Activated T-helper 2 cell treated with anti-CD3 and anti-CD28 coated beads, Interferon-gamma antibody, Interleukin-2, Interleukin-4, amounts not matched to agents 10 μg/mL and 5 μg/mL and 100 μg/mL, durations not matched to agents 14 hours and 24 hours and 36 hours (primary cell): ENCODE measurements around the gene CNTNAP2. TPM values are rescaled to one million over a fixed set of nuclear protein-coding genes. Genes with fewer than 3 reads are reported as not detected.

Experiments
- DNase-seq: peaks from one replicate; pipeline ENCODE4 v3.0.0; 2021; ENCODE audit warnings: low spot score
- H3K27ac Mint-ChIP-seq: one replicate; pipeline ENCODE4 v1.8.0; 2021; ENCODE audit warnings: mixed read lengths
- H3K27me3 Mint-ChIP-seq: one replicate; pipeline ENCODE4 v1.8.0; 2021; ENCODE audit warnings: low read depth, mixed read lengths
- H3K36me3 Mint-ChIP-seq: one replicate; pipeline ENCODE4 v1.8.0; 2021; ENCODE audit warnings: low read depth, mixed read lengths
- H3K4me1 Mint-ChIP-seq: one replicate; pipeline ENCODE4 v1.8.0; 2021; ENCODE audit warnings: low read depth, mixed read lengths
- H3K4me3 Mint-ChIP-seq: one replicate; pipeline ENCODE4 v1.8.0; 2021; ENCODE audit warnings: low read depth, mild to moderate bottlenecking, moderate library complexity, mixed read lengths
- H3K9me3 Mint-ChIP-seq: one replicate; pipeline ENCODE4 v1.8.0; 2021; ENCODE audit warnings: mixed read lengths
- intact Hi-C: fragments of 100-400 bp; cut with micrococcal nuclease; formaldehyde crosslinking; loops from one replicate; pipeline ENCODE4 v1.15.1; 2023
- total RNA-seq: library from RNA; stranded (reverse); gene quantifications from 2 replicates; pipeline ENCODE4 v1.2.3, GENCODE V29; 2022

CNTNAP2 gene
- total RNA-seq, 1 donor from 2014 or later, result not detected

- no peaks in the 10 kb centered on the region for H3K4me1 Mint-ChIP-seq
- intact Hi-C loops, result no loop called here
- H3K27me3 Mint-ChIP-seq, result no peaks in the 10 kb centered on the region
- H3K4me3 Mint-ChIP-seq, result no peak overlapping the region
- no peak for DNase-seq
- H3K36me3 Mint-ChIP-seq, result no peaks in the 10 kb centered on the region
- no peak overlapping the region for H3K27ac Mint-ChIP-seq
- H3K9me3 Mint-ChIP-seq, result peaks cover 20% of the 10 kb centered on the region
Measured at GRCh38 chr7:146701166-146701565, 584.6 kb downstream of the CNTNAP2 start.

GRCh38 chr7:146702898-146703297 is 586.3 kb downstream of the CNTNAP2 start:
- no peaks in the 10 kb centered on the region for H3K4me1 Mint-ChIP-seq
- no peak overlapping the region for H3K27ac Mint-ChIP-seq
- no peak overlapping the region for H3K4me3 Mint-ChIP-seq
- H3K27me3 Mint-ChIP-seq, result no peaks in the 10 kb centered on the region
- intact Hi-C loops, result no loop called here
- H3K9me3 Mint-ChIP-seq, result peaks cover 23% of the 10 kb centered on the region
- no peaks in the 10 kb centered on the region for H3K36me3 Mint-ChIP-seq
- DNase-seq, result no peak

- Mint-ChIP-seq H3K4me3 (no peak overlapping the region), H3K27me3 (no peaks in the 10 kb centered on the region), H3K9me3 (peaks cover 30% of the 10 kb centered on the region), H3K27ac (no peak overlapping the region), H3K4me1 (no peaks in the 10 kb centered on the region), H3K36me3 (no peaks in the 10 kb centered on the region)
- intact Hi-C loops, result no loop called here
- DNase-seq, result no peak
Measured at GRCh38 chr7:146709451-146710027, 592.9 kb downstream of the CNTNAP2 start.

- DNase-seq, result no peak
- Mint-ChIP-seq H3K27ac (no peak overlapping the region), H3K36me3 (no peaks in the 10 kb centered on the region), H3K27me3 (no peaks in the 10 kb centered on the region), H3K4me1 (no peaks in the 10 kb centered on the region), H3K4me3 (no peak overlapping the region), H3K9me3 (peaks cover 14% of the 10 kb centered on the region)
- intact Hi-C loops, result no loop called here
Measured at GRCh38 chr7:146713205-146713604, 596.6 kb downstream of the CNTNAP2 start.

- Mint-ChIP-seq H3K9me3 (peaks cover 12% of the 10 kb centered on the region), H3K36me3 (no peaks in the 10 kb centered on the region), H3K4me1 (no peaks in the 10 kb centered on the region), H3K27ac (no peak overlapping the region), H3K4me3 (no peak overlapping the region), H3K27me3 (no peaks in the 10 kb centered on the region)
- intact Hi-C loops, result no loop called here
- DNase-seq, result no peak
Measured at GRCh38 chr7:146713934-146714333, 597.3 kb downstream of the CNTNAP2 start.

- Mint-ChIP-seq H3K4me3 (no peak overlapping the region), H3K27me3 (no peaks in the 10 kb centered on the region), H3K4me1 (no peaks in the 10 kb centered on the region), H3K36me3 (no peaks in the 10 kb centered on the region), H3K27ac (no peak overlapping the region), H3K9me3 (no peaks in the 10 kb centered on the region)
- DNase-seq, result no peak
- intact Hi-C loops, result no loop called here
Measured at GRCh38 chr7:146720195-146720594, 603.6 kb downstream of the CNTNAP2 start.

GRCh38 chr7:146722986-146723385 is 606.4 kb downstream of the CNTNAP2 start:
- H3K4me1 Mint-ChIP-seq, result no peaks in the 10 kb centered on the region
- H3K9me3 Mint-ChIP-seq, result peaks cover 10% of the 10 kb centered on the region
- H3K27me3 Mint-ChIP-seq, result no peaks in the 10 kb centered on the region
- intact Hi-C loops, result no loop called here
- no peak overlapping the region for H3K4me3 Mint-ChIP-seq
- no peak for DNase-seq
- H3K36me3 Mint-ChIP-seq, result no peaks in the 10 kb centered on the region
- H3K27ac Mint-ChIP-seq, result no peak overlapping the region

GRCh38 chr7:146725520-146725919 is 608.9 kb downstream of the CNTNAP2 start:
- Mint-ChIP-seq H3K27ac (no peak overlapping the region), H3K27me3 (no peaks in the 10 kb centered on the region), H3K36me3 (no peaks in the 10 kb centered on the region), H3K4me3 (no peak overlapping the region), H3K9me3 (peaks cover 12% of the 10 kb centered on the region), H3K4me1 (no peaks in the 10 kb centered on the region)
- intact Hi-C loops, result no loop called here
- no peak for DNase-seq

- intact Hi-C loops, result no loop called here
- Mint-ChIP-seq H3K4me3 (no peak overlapping the region), H3K4me1 (no peaks in the 10 kb centered on the region), H3K36me3 (no peaks in the 10 kb centered on the region), H3K27me3 (no peaks in the 10 kb centered on the region), H3K27ac (no peak overlapping the region), H3K9me3 (peaks cover 12% of the 10 kb centered on the region)
- DNase-seq, result no peak
Measured at GRCh38 chr7:146728141-146728540, 611.5 kb downstream of the CNTNAP2 start.

- no peaks in the 10 kb centered on the region for H3K36me3 Mint-ChIP-seq
- no peak overlapping the region for H3K4me3 Mint-ChIP-seq
- no peaks in the 10 kb centered on the region for H3K4me1 Mint-ChIP-seq
- no peak overlapping the region for H3K27ac Mint-ChIP-seq
- no peak for DNase-seq
- H3K9me3 Mint-ChIP-seq, result peaks cover 12% of the 10 kb centered on the region
- no peaks in the 10 kb centered on the region for H3K27me3 Mint-ChIP-seq
- intact Hi-C loops, result no loop called here
Measured at GRCh38 chr7:146728611-146729010, 612.0 kb downstream of the CNTNAP2 start.

GRCh38 chr7:146731185-146731584 is 614.6 kb downstream of the CNTNAP2 start:
- no peak for DNase-seq
- no peak overlapping the region for H3K27ac Mint-ChIP-seq
- H3K36me3 Mint-ChIP-seq, result no peaks in the 10 kb centered on the region
- intact Hi-C loops, result no loop called here
- no peaks in the 10 kb centered on the region for H3K27me3 Mint-ChIP-seq
- no peak overlapping the region for H3K4me3 Mint-ChIP-seq
- peaks cover 8% of the 10 kb centered on the region for H3K9me3 Mint-ChIP-seq
- no peaks in the 10 kb centered on the region for H3K4me1 Mint-ChIP-seq

GRCh38 chr7:146735992-146736391 is 619.4 kb downstream of the CNTNAP2 start:
- H3K4me1 Mint-ChIP-seq, result no peaks in the 10 kb centered on the region
- no peaks in the 10 kb centered on the region for H3K27me3 Mint-ChIP-seq
- H3K27ac Mint-ChIP-seq, result no peak overlapping the region
- no peak for DNase-seq
- no peaks in the 10 kb centered on the region for H3K36me3 Mint-ChIP-seq
- intact Hi-C loops, result no loop called here
- peaks cover 24% of the 10 kb centered on the region for H3K9me3 Mint-ChIP-seq
- H3K4me3 Mint-ChIP-seq, result no peak overlapping the region

- Mint-ChIP-seq H3K27ac (no peak overlapping the region), H3K36me3 (no peaks in the 10 kb centered on the region), H3K4me3 (no peak overlapping the region), H3K9me3 (peaks cover 30% of the 10 kb centered on the region), H3K27me3 (no peaks in the 10 kb centered on the region), H3K4me1 (no peaks in the 10 kb centered on the region)
- intact Hi-C loops, result no loop called here
- no peak for DNase-seq
Measured at GRCh38 chr7:146736446-146737190, 620.0 kb downstream of the CNTNAP2 start.
